GM12865 (cell line): Measurements from ENCODE around the gene TRAPPC5.

Experiments
- DNase-seq: peaks from one replicate; pipeline ENCODE4 v3.0.0; 2010; ENCODE audit warnings: low read depth
- H3K4me3 ChIP-seq: 2 replicates; pipeline ENCODE4 v1.5.1; 2011; ENCODE audit warnings: mild to moderate bottlenecking, low read depth, low read length, control low read depth
- TF ChIP-seq, protein P1 (sequence below): IDR thresholded peaks from 2 replicates; pipeline ENCODE4 v1.5.1; 2011; ENCODE audit warnings: low read length, control low read depth, low read depth, inconsistent platforms; ENCODE audit not compliant: insufficient read depth; ENCODE audit errors: missing control alignments

The TRAPPC5 gene

GRCh38 chr19:7676376-7676775 is 4.3 kb upstream of the TRAPPC5 start:
- TF ChIP-seq, protein P1, sequence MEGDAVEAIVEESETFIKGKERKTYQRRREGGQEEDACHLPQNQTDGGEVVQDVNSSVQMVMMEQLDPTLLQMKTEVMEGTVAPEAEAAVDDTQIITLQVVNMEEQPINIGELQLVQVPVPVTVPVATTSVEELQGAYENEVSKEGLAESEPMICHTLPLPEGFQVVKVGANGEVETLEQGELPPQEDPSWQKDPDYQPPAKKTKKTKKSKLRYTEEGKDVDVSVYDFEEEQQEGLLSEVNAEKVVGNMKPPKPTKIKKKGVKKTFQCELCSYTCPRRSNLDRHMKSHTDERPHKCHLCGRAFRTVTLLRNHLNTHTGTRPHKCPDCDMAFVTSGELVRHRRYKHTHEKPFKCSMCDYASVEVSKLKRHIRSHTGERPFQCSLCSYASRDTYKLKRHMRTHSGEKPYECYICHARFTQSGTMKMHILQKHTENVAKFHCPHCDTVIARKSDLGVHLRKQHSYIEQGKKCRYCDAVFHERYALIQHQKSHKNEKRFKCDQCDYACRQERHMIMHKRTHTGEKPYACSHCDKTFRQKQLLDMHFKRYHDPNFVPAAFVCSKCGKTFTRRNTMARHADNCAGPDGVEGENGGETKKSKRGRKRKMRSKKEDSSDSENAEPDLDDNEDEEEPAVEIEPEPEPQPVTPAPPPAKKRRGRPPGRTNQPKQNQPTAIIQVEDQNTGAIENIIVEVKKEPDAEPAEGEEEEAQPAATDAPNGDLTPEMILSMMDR = no peak
- H3K4me3 ChIP-seq = no peak overlapping the region
- no peak for DNase-seq

- H3K4me3 ChIP-seq = no peak within 1 kb of the TSS
- TF ChIP-seq, protein P1 = no peak
- DNase-seq = no peak
Measured at GRCh38 chr19:7676854-7677253, 3.8 kb upstream of the TRAPPC5 start, which contains the start of gene MCEMP1. TSS of gene MCEMP1 (plus strand) at chr19:7677090. CDS start at chr19:7677121, 31 bp downstream.

GRCh38 chr19:7677669-7678311 is 2.8 kb upstream of the TRAPPC5 start:
- no peak for DNase-seq
- H3K4me3 ChIP-seq = no peak overlapping the region
- TF ChIP-seq, protein P1 = no peak

GRCh38 chr19:7678971-7679751 is 1.5 kb upstream of the TRAPPC5 start:
- no peak overlapping the region for H3K4me3 ChIP-seq
- peak; percentile 89 for DNase-seq
- TF ChIP-seq, protein P1 = peak; percentile 68

DNA sequence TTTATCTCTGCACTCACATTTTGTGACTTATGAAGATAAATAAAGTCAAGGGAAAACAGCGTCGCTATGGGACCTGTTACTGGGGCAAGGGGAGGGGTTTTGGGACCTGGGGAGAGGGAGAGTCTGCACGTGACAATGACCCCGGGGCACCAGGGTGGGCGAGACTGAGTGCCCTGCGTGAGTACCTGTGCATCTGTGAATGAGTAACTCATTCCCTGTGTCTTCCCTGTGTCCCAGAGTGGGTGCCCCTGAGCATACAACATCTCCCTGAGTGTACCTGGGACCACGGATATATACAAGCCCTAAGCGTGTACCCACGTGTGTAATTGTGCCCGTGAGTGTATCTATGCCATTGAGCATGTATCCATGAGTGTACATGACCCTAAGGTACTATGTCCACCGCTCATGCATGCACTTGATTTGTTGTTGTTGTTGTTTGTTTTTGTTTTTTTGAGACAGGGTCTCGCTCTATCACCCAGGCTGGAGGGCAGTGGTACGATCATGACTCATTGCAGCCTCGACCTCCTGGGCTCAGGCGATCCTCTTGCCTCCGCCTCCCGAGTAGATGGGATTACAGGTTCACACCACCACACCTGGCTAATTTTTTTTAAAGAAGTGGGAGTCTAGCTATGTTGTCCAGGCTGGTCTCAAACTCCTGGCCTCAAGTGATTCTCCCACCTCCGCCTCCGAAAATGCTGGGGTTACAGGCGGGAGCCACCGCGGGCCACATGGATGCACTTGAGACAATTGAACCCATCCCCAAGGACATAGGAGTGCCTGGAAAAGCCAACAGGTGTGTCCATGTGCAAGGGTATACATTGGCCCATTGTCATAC is 645 bp upstream of the TRAPPC5 start:
- peak overlapping the region; percentile 26 for H3K4me3 ChIP-seq
- no peak for DNase-seq
- TF ChIP-seq, protein P1 = no peak

DNA sequence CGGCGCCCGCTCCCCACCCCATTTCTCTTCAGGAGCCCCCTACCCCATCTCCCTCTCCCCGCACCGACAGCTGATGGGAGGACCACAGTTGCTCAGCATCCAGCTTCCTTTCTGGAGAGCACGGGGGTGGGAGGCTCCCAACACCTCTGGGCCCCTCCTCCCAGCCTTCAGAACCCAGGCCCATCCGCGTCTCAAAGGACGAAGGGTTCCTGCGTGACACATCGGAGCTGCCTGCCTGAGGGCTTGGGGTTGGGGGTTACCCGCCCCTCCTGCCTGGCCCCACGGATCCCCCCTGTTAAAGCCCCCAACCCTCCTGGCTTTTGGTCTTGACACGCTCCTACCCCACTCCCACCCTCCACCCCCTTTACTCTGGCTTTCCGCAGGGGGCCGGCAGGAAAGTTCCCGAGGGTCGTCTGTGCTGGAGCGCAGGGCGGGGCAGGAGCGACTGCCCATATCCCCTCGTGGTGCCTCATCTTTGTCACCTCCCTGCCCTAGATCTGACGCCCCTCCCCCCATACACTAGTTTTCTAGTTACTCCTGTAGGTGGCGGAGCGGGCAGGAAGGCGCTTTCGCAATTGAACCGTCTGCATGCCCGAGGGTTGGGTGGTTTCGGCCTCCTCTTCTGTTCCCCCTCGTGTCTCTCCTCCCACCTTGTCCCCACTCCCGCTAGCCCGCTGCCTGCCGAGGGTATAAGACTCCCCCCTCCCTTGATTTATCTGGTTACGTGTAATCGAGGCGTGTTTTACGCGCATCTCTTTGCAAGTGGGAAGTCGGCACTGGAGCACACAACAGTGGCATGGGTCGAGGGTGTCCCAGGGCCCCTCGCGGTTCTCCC is 924 bp downstream of the TRAPPC5 start:
- TF ChIP-seq, protein P1 = peak; percentile 72
- peak; percentile 95 for DNase-seq

More for the DNA sequence above, 924 bp downstream of the TRAPPC5 start:
- peak overlapping the region; percentile 78 for H3K4me3 ChIP-seq
